Measurements from ENCODE around the gene STRA6. TPM values are rescaled to one million over a fixed set of nuclear protein-coding genes. Genes with fewer than 3 reads are reported as not detected.

The STRA6 gene
- total RNA-seq, 1 experiment from 2014 or later, result 0.84 TPM

DNA sequence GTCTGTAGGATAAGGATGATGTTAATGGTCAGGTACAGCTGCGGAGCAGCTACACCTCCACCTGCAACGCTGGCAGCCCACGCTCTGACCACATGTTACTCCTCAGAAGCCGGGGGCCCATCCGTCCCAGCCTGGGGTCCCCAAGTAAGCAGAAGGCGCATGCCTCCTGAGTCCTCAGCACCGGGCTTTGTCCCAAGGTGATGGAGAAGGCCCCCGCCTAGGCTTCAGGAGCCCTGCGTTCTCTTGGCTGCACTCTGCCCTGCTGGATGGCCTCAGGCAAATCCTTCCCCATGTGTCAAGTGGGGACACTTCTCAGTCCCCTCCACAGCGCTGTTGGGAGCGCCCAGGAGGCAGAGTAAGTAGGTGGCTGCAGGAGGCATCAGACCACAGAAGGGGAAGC is 14.4 kb downstream of the STRA6 start:
- Histone ChIP-seq H3K27ac (ENCODE audit: low read depth, low read length, poor library complexity, severe bottlenecking) (no peak overlapping the region), H3K4me3 (ENCODE audit: low read depth, low read length, poor library complexity, severe bottlenecking) (no peak overlapping the region), H3K4me1 (ENCODE audit: insufficient read depth, low read length, poor library complexity, severe bottlenecking) (no peaks in the 10 kb centered on the region), H3K36me3 (ENCODE audit: insufficient read depth, low read length, poor library complexity, severe bottlenecking) (no peaks in the 10 kb centered on the region), H3K27me3 (replicated peaks; ENCODE audit: insufficient read depth, low read depth, low read length, poor library complexity) (no peaks in the 10 kb centered on the region), H3K9me3 (ENCODE audit: low read depth, low read length, poor library complexity, severe bottlenecking) (no peaks in the 10 kb centered on the region)
- CTCF ChIA-PET, result interaction anchor here (0.6 kb wide), 1 partner anchor 11 kb away, joined by 3 read pairs; no protein-coding TSS in a partner anchor
- DNase-seq (ENCODE audit: low spot score), result no peak
- no TSS peak for BruUV-seq (replicated peaks)
- POLR2A ChIA-PET (ENCODE audit: low non-redundant PET), result no interaction called here
- no peak for TF ChIP-seq EZH2 (IDR thresholded peaks at IDR 0.05; ENCODE audit: borderline replicate concordance, low read depth, low read length, poor library complexity, severe bottlenecking)
- TF ChIP-seq, protein P1, sequence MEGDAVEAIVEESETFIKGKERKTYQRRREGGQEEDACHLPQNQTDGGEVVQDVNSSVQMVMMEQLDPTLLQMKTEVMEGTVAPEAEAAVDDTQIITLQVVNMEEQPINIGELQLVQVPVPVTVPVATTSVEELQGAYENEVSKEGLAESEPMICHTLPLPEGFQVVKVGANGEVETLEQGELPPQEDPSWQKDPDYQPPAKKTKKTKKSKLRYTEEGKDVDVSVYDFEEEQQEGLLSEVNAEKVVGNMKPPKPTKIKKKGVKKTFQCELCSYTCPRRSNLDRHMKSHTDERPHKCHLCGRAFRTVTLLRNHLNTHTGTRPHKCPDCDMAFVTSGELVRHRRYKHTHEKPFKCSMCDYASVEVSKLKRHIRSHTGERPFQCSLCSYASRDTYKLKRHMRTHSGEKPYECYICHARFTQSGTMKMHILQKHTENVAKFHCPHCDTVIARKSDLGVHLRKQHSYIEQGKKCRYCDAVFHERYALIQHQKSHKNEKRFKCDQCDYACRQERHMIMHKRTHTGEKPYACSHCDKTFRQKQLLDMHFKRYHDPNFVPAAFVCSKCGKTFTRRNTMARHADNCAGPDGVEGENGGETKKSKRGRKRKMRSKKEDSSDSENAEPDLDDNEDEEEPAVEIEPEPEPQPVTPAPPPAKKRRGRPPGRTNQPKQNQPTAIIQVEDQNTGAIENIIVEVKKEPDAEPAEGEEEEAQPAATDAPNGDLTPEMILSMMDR (conservative IDR thresholded peaks at IDR 0.05; ENCODE audit: low read depth, low read length), result no peak
- intact Hi-C loops (cut with micrococcal nuclease; ENCODE audit: unreplicated experiment), result no loop called here

DNA sequence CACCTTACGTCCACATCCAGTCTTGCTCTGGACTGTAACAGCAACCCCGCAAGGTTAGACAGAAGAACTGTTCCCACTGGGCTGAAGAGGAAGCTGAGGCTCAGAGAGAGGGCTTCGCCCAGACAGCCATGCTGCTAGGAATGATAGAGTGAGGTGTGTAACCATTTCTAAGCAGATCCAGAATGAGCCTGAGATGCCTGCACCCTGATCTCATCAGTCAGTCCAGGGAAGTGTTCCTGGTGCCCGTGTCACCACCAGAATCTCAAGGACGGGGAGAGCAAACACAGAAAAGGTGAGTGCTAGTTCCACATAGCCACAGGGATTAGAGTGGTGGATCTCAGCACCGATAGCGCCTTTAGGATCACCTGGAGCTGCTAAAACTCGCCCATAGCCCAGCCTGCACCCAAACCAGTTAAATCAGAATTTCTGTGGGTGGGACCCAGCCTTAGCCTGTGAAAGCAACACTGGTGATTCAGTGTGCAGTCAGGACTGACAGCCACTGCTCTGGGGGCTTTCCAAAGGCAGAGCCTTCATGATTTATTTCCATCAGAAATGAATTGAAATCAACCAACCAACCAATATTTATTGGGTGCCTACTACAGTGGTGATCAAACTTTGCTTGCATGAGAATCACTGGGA is 16.8 kb downstream of the STRA6 start:
- Histone ChIP-seq H3K4me1 (ENCODE audit: insufficient read depth, low read length, poor library complexity, severe bottlenecking) (no peaks in the 10 kb centered on the region), H3K27ac (ENCODE audit: low read depth, low read length, poor library complexity, severe bottlenecking) (no peak overlapping the region), H3K9me3 (ENCODE audit: low read depth, low read length, poor library complexity, severe bottlenecking) (no peaks in the 10 kb centered on the region), H3K4me3 (ENCODE audit: low read depth, low read length, poor library complexity, severe bottlenecking) (no peak overlapping the region), H3K27me3 (replicated peaks; ENCODE audit: insufficient read depth, low read depth, low read length, poor library complexity) (no peaks in the 10 kb centered on the region), H3K36me3 (ENCODE audit: insufficient read depth, low read length, poor library complexity, severe bottlenecking) (no peaks in the 10 kb centered on the region)
- intact Hi-C loops (cut with micrococcal nuclease; ENCODE audit: unreplicated experiment), result no loop called here
- no TSS peak for BruUV-seq (replicated peaks)
- no peak for DNase-seq (ENCODE audit: low spot score)
- ChIA-PET POLR2A (ENCODE audit: low non-redundant PET) (no interaction called here), CTCF (no interaction called here)
- no peak for TF ChIP-seq EZH2 (IDR thresholded peaks at IDR 0.05; ENCODE audit: borderline replicate concordance, low read depth, low read length, poor library complexity, severe bottlenecking)
- TF ChIP-seq, protein P1 (conservative IDR thresholded peaks at IDR 0.05; ENCODE audit: low read depth, low read length), result no peak

- POLR2A ChIA-PET (ENCODE audit: low non-redundant PET), result no interaction called here
These were observed 17.9 kb downstream of the STRA6 start for GRCh38 chr15:74184582-74185091.

More at GRCh38 chr15:74184582-74185091, 17.9 kb downstream of the STRA6 start:
- H3K27ac ChIP-seq (ENCODE audit: low read depth, low read length, poor library complexity, severe bottlenecking), result no peak overlapping the region
- no TSS peak for BruUV-seq (replicated peaks)
- no peaks in the 10 kb centered on the region for H3K36me3 ChIP-seq (ENCODE audit: insufficient read depth, low read length, poor library complexity, severe bottlenecking)
- TF ChIP-seq, protein P1 (conservative IDR thresholded peaks at IDR 0.05; ENCODE audit: low read depth, low read length), result no peak
- TF ChIP-seq EZH2 (IDR thresholded peaks at IDR 0.05; ENCODE audit: borderline replicate concordance, low read depth, low read length, poor library complexity, severe bottlenecking), result no peak
- H3K27me3 ChIP-seq (replicated peaks; ENCODE audit: insufficient read depth, low read depth, low read length, poor library complexity), result no peaks in the 10 kb centered on the region
- intact Hi-C loops (cut with micrococcal nuclease; ENCODE audit: unreplicated experiment), result no loop called here
- H3K9me3 ChIP-seq (ENCODE audit: low read depth, low read length, poor library complexity, severe bottlenecking), result no peaks in the 10 kb centered on the region
- DNase-seq (ENCODE audit: low spot score), result no peak
- H3K4me1 ChIP-seq (ENCODE audit: insufficient read depth, low read length, poor library complexity, severe bottlenecking), result no peaks in the 10 kb centered on the region
- CTCF ChIA-PET, result no interaction called here
- H3K4me3 ChIP-seq (ENCODE audit: low read depth, low read length, poor library complexity, severe bottlenecking), result no peak overlapping the region
